Measurements from ENCODE around the gene TUB.

The TUB gene

DNA sequence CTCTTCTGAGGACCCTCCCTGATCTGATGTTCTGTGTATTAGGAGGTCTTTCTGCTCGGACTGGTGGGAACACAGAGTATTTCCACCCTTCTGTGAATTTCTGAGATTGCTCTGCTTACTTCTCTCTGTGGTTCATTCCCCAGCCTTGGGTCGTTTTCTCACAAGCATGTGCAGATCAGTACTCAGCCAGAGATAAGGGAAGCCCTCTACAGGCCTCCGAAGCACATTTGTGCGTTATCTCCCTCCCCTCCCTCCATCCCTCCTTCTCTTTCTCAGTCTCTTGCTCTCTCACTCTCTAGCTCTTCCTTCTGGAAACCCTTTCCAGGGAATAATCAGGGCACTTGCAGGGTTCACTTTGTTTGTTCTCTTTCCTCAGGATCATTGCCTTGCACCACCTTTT is 35.2 kb upstream of the TUB start:
- no peak for DNase-seq

DNA sequence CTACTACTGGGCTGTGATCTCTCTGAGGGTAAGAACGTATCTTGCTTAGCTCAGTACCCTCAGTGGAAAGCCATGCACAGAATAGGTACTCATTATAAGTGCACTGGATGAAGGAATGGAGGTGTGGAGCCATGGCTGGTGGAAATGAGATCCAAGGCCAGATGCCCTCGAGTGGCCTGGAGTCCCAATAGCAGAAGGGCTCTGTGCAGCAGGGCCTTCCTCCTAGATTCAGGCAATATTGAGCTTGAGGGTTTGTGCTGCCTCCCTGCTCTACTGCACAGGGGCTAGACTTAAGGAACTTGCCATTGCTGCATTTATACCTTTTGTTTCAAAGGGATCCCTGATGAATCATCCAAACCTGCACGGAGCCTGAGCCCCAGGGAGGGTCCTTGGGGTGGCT is 33.6 kb upstream of the TUB start:
- DNase-seq: no peak

DNA sequence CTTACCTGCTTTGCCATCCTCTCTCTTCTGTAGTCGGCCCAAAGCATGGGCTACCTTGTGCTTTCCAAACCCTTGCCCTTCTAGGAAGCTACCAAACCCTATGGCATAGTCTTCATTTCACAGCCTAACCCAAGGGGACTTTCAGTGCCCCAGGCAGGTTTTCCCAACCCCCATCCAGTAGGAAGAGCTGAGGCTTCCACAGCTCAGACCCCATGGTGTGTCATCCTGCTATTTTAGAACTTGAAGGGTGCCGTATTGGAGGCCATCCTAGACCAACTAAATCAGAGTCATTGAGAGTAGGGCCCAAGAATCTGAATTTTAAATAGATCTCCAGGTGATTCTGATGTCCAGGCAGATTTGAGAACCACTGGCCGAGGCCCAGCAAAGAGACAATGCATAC is 31.9 kb upstream of the TUB start:
- DNase-seq: no peak

DNA sequence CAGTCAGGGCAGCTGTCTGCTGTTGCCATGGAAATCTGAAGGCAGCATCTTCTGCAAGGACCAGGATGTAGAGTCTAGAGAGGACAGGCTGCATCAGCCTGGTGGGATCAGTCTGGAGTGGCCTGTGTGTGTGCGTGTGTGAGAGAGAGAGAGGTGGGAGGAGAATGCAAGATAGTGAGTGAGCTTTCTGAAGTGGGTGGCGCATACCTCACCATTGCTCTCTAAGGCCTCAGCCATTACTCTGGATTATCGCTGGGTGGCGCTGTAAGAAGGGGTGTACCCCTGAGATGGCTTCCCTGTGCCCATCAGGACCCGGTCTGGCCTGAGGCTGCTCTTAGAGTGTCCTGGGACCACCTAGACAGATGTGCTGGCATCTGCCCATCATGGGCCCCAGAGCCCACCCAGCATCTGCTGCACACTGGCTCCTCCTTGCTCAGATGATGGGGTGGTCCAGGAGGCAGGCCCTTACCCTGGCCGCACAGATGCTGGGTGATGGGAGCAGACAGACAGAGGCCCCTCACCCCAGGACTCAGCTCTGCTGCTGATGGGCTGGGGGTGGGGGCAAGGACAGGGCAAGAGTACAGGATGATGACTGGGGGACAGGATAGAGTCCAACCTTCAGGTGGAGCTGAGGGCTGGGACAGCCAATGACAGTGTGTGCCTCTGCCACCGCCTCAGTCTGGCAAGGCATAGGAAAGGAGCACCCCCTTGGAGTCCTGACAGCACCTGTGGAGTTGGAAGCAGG is 25.7 kb upstream of the TUB start:
- DNase-seq: no peak

DNA sequence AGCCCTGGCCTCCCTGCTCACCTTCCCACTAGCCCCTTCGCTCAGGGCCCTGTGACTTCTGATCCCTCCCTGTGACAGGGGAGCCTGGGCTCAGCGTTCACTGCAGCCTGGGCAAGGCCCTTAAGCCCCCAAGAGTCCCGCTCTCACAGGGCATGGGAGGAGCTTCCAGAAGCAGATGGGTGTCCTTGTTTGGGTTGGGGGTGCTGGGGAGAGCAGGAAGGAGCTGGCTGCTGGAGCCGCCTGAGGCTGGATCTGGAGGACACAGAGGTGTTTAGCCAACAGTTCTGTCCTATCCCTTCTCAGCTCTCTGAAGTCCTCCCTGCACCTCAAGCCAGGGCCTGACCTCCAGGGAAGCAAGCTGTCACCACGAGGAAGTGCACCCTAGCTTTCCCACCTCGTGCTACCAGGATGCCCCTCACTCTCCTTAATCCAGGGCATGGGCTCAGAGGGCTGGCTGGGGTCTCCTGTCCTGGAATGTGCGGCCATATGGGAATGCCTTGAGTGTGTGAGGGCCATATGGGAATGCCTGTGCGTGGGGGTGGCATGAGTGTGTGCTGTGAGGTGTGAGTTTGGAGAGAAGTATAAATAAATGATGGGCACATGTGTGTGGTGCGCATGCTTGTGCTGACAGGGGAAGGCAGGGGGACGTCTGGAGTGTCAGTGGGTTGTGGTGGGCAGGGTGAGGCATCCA is 25.0 kb upstream of the TUB start:
- no peak for DNase-seq

DNA sequence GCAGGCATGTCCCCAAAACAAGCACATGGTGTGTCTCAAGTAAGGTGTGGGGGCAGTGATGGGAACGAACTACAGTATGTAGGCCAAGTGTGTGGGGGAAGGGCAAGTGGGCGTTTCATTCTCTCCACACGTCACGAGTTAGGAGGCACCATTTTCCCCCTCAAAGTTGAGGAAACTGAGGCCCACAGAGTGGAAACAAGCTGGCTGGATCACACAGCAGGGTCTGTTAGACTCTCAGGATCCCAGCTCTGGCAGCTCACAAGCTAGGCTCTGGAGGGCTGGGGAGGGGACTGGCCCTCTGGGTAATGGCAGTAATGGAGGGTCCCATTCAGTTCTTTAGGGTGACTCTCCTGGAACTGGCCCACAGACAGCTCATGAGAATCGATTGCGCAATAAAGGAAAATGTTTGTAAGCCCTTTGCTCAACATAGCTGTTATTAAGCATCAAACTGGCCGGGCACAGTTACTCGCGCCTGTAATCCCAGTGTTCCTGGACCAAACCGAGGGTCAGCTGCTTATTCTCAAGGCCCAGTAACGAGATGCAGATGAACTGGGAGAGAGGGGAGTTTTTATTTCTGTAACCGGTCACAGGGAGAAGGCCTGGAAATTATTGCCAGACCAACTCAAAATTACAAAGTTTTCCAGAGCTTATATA is 24.1 kb upstream of the TUB start:
- no peak for DNase-seq

DNA sequence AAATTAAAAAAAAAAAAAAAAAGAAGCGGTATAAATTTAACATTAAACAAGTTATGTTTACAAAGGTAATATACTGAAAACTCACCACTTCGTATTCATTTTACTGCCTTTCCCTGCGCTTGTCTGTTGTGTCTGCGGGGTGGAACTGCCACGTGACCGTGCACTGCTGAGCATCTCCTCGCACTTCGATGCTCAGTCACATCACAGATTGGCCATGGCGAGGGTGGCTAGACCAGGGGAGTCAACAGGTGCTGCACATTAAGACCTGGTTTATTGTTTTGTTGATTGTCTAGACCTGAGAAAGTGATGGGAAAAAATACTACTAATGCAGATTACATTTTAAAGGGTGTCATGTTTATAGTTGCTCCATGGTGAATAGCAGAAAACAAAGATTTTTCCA is 22.8 kb upstream of the TUB start:
- no peak for DNase-seq

DNA sequence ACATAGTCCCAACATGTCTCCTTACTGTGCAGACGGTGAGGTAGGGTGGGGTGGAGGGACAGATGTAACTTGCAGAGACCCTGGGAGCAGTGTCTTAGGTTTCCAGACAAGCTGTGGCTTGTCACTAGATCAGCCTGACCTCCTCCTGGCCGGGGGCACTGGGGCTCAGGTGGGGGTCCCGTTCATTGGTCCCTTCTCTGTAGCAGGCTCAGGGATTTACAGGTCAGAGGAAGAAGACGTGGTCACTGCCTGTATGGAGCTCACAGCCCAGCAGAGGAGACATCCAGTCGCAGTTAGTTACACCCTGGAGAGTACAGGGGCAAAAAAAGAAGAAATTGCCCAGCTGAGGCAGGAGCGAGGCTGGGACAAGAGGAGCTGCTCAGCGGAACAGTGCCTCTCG is 22.0 kb upstream of the TUB start:
- no peak for DNase-seq

DNA sequence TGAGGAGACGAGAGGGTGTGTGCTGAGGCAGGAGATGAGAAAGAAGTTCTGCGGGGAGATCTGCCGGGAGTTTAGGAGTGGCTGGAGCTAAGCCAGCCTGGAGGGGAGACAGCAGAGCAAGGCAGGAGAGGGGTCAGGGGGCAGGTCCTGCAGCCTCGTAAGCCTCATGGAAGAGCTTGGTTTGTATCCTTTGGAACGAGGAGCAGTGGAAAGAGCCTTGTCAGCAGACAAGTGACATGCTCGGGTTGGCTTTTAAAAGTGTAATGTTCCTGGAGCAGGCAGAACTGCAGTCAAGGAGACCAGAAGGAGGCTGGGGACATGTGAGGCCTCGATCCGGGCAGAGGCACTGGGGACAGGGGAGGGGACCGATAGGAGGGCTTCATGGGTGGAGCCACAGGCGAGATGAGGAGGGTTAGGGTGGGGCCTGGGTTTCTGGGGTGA is 21.4 kb upstream of the TUB start:
- DNase-seq: no peak

DNA sequence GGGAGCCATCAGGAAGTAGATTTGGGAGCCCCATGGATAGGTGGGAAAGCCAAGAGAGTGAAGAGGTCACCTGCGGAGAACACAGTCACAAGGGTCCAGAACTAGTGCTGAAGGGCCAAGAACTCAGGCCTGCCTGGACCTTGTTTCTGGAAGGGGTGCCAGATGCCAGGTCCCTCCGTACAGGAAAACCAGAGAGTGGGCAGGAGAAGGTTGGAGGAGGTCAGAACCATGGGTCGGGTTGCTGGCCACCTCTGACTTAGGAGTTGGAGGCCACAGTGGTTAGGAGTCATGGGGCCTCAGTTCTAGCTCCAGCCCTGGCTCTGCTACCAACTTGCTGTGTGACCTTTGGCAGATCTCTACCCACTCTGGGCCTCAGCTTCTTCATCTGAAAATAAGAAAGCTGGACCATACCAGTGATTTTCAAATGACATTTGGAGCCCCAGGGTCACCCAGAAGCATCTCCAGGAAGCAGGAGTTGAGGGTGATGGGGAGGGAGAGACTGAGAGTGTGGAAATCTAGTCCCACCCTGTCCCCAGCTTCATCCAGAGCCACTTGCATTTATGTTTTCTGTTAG is 20.8 kb upstream of the TUB start:
- DNase-seq: no peak

DNA sequence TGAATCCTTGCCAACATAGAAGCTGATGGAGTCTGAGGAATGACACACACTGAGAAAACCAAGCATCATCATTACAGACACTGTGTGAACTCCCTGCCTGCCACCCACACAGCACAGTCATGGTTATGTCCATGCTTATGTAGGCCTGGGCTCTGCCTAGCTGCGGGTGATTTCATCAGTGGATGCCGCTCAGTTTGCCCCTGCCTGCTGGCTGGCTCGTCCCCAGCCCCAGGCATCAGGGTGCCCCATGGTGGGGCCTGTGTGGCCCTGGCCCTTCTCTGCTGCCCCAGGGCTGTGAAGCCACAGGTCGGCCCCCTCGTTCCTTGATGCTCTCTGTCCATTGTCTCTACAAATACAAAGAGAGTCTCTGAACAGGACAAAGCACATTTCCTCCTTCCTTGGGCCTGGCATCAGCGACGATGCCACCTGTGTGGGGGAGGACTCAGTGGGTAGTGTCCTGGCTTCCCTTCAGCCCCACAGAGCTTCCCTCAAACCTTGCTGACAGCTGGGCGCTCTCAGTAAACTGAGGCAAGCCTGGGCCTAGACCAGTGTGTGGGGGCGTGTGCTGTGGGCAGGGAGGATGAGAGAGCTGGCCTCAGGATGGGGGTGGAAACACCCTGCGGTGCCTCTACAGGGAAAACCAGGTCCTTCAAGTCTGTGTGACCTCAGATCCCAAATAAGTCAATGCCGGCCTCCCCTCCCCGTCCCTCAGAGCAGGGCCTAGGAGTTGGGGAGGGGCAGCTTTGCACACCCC is 20.0 kb upstream of the TUB start:
- no peak for DNase-seq

DNA sequence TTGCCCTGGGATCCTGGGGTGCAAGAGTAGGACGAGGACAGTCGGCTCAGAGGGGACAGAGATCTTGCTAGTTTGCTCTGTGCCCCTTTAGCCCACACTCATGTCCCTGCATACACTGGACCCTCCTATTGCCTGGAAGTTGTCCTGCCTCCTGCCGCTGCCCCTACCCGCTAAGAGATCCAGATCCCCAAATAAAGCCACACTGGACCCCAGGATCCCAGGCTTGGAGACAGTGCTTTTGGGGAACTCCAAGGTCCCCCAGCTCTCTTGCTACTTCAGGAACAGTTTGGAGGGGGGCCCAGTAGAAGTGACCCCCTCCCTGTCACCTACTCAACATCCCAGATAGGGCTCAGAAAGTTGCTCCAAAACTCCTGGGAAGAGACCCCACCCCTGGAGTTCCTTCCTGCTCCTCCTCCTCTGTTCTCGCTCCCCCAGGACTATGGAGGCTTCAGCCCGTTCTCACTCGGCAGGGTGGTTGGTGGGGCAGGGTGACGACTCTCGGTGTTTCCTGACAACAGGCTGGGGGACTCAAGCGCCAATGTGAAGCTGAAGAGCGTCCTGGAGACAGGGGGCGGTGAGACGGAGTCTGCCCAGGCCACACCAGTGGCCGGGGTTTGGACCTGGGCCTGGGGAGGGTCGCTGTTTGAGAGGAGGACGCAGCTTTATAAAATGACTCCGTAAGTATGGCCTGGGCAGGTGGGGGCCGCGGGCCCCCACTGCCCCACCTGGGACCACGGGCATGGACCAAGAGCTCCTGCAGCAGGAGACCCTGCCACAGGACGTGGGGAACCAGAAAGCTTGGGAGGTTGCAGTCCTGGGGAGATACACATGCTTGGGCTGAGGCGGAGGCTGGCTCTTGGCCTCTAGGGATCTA is 19.2 kb upstream of the TUB start:
- no peak for DNase-seq

DNA sequence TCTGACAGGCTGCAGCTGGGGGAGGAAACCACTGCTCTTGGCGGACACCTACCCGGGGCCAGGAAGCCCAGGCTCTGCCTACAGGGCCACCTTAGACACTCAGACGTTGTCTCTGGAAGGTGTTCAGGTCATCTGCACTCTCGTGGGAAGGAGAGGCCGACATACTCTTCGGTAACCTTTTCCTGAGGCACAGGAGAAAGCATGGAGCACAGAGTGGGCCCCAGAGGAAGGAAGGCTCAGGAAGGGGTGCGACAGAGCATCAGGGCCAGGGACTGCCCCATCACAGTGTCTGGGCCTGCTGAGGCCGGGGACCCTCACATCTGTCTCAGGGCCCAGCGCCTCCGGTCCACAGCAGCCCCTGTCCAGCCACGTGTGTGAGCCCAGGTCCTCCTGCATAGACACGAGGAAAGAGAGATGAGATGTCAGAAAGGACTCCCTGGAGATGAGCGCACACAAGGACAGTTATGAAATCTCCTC is 18.2 kb upstream of the TUB start:
- no peak for DNase-seq

DNA sequence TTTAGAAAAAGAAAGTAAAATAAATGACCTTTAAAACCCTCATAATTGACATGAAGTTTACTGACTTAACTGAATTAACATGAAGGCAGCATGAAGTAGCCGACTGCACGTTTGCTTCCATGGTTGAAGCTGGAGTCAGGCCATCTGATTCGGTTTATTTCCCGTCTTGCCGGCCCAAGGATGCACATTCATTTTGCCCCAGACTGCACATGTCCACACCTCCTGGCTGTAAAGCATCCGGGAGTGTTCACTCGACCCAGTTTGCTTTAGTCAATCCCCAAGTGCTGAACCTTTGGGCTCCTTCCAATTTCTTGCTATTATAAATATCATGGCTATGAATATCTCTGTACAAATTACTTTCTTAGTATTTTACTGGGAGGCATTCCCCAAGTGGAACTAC is 17.7 kb upstream of the TUB start:
- DNase-seq: no peak

DNA sequence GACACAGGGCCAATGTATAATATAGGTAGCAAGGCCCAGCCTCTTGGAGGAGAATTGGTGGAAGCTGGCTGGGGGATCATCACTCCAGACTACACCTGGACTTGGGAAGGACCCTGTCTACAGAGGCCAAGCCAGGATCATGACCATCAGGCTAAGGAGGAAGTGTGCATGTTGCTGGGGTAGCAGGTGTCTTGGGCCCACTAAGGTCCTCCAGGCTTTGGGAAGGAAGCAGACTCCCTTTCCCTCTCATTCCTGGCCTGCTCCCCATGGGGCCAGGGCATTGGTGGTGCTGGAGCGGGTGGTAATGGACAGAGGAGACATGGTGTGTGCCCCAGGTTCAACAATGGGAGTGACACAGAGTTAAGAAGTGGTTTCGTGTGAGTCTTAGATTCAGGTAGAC is 16.0 kb upstream of the TUB start:
- DNase-seq: no peak

DNA sequence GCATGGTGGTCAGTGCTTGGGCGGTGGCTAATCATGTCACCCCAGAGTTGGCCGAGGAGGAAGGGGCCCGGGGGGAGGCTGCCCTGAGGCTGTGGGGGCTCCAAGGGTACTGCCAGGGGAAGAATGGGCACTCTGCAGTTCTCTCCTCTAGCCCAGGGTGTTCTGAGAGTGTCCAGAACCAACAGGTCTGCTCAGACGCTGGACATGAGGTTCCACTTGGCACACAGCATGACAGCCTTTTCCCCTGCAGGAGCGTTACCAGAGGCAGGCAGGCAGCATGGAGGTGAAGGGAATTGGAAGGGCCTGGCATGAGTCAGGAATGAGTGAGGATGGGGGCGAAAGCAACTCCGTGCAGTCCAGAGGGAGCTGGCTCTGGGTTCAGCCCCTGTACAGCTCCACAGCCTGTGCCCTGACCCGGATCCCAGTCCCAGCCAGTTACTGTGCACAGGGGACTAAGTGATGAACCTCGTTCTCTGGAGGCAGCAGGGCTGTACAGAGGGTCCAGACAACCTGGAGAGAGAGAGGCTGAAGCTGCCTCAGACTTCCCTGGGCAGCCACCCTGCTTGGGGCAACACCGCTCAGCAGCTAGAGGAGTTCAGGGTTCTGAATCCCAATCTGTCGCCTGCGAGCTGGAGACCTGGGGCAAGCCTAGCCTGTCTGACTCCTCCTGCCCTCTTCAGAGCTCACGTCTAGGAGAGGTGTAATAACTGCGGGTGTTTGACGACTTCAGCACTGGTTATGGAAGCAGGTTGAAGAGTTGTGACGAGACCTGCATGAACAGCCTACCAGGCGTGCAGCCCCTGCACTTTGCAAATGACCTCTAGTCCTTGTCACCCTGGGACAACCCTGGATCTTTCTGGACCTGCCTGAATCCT is 14.7 kb upstream of the TUB start:
- DNase-seq: no peak

DNA sequence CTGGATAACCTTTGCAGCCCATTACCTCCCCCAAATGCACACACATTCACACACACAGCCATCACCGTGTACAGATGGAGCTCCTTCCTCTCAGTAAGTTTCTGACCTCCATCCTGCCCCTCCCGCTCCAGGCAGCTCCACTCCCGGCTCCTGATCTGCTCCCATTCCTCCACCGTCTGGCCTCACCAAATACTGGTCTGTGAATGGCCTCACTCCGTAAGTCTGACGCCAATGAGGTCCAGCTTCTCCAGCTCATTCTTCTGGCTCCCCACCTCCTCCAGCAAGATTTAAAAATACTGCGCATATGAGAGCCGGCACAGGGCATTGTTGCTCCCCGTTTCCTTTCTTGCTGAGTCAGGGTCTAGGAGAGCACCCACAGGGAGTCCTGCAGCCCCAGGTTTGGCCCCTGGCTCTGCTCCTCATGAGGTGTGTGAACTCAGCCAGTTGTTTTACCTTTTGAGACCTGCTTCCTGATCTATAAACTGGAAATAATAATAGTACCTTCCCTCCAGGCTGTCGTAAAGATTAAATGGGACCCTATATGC is 14.0 kb upstream of the TUB start:
- DNase-seq: no peak

DNA sequence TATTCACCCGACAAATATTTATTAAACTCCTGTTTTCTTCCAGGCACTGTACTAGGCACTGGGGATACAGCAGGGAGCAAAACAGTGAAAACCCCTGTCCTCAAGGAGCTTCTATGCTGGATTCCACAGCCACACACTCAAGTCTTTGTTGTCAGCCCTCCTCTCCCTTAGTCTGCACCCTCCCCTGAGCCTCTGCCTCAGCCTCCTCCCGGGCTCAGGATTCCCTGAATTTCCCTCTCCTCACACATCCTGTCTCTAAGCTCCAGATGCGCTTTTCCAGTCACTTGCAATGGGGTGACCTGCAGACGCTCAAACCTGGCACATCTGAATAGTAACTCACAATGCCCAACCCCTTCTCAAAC is 13.5 kb upstream of the TUB start:
- no peak for DNase-seq

DNA sequence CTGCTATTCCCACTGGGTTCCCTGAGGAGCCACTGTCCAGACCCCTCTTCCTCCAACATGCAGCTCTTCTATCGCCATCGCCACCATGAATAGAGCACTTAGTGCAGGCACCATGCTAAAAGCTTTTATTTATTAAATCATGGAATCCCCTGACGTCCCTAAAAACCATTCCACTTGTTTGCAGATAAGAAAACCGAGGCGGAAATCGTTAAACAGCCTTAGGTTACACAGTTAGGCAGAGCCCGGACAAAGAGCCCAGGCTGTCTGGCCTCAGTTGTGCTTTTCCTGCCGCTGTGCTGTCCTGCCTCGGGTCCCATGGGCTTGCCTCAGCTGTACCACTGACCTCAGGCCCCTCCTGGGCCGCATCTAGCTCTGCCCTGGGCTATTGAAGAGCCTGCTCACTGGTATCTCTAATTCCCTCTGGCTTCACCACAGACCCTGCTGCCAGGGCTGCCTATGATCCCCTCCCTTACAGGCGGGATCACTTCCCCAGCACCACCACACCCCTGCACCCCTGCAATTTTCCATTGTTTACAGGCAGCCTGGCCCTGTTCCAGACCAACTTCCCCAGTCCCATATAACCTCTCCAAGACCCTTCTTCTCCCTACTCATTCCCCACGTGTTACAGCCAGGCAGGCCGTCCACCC is 13.0 kb upstream of the TUB start:
- DNase-seq: no peak

DNA sequence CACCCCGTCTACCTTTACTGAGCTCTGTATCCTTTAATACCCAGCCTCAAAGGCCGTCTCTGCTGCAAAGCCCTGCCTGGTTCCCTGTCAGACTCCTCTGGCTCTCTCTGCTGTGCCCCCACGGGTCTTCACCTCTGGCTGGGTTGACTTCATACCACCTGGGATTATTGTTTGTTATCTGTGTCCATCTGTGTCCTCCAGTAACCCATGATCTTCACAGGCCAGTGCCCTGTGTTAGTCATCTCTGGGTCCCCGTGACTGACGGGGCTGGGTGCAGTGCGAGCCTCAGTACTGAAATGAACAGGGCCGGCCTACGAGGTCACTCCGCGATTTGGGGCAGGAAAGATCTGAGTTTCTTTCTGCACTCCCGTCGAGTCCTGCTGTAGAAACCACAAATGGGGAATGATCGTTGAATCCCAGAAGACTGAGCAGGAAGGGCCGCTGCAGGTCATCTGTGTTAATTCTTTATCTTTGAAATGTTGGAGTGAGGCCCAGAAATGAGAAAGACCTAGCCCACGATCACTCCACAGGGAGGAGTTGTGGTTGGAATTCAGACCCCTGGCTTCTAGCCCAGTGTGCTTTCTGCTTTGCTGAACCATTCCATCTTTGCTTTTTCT is 12.3 kb upstream of the TUB start:
- DNase-seq: no peak
